ENCODE measurements around the gene C1orf167. TPM values are rescaled to one million over a fixed set of nuclear protein-coding genes. Genes with fewer than 3 reads are reported as not detected.

The C1orf167 gene
- total RNA-seq, 4 donors from 2014 or later = 1.00 to 1.4 TPM; not detected in 2

- Histone ChIP-seq H3K4me1 (no peaks in the 10 kb centered on the region), H3K27me3 (no peaks in the 10 kb centered on the region), H3K36me3 (no peaks in the 10 kb centered on the region), H3K9me3 (no peaks in the 10 kb centered on the region), H3K27ac (no peak overlapping the region), H3K4me3 (no peak overlapping the region)
- ATAC-seq (no peak), DNase-seq (no peak)
- in situ Hi-C loops (cut with MboI; ENCODE audit: low sequenced_read_pairs in 4 of 4) (no loop called here), intact Hi-C loops (cut with DNase I; ENCODE audit: low total_unique reads) (no loop called here)
- TF ChIP-seq, protein P1, sequence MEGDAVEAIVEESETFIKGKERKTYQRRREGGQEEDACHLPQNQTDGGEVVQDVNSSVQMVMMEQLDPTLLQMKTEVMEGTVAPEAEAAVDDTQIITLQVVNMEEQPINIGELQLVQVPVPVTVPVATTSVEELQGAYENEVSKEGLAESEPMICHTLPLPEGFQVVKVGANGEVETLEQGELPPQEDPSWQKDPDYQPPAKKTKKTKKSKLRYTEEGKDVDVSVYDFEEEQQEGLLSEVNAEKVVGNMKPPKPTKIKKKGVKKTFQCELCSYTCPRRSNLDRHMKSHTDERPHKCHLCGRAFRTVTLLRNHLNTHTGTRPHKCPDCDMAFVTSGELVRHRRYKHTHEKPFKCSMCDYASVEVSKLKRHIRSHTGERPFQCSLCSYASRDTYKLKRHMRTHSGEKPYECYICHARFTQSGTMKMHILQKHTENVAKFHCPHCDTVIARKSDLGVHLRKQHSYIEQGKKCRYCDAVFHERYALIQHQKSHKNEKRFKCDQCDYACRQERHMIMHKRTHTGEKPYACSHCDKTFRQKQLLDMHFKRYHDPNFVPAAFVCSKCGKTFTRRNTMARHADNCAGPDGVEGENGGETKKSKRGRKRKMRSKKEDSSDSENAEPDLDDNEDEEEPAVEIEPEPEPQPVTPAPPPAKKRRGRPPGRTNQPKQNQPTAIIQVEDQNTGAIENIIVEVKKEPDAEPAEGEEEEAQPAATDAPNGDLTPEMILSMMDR (IDR thresholded peaks at IDR 0.05 in 4 of 5, conservative IDR thresholded peaks at IDR 0.05 in 1 of 5) = no peak
- TF ChIP-seq POLR2A (IDR thresholded peaks at IDR 0.05) = no peak
Measured at GRCh38 chr1:11774753-11775152, 12.8 kb downstream of the C1orf167 start.

DNA sequence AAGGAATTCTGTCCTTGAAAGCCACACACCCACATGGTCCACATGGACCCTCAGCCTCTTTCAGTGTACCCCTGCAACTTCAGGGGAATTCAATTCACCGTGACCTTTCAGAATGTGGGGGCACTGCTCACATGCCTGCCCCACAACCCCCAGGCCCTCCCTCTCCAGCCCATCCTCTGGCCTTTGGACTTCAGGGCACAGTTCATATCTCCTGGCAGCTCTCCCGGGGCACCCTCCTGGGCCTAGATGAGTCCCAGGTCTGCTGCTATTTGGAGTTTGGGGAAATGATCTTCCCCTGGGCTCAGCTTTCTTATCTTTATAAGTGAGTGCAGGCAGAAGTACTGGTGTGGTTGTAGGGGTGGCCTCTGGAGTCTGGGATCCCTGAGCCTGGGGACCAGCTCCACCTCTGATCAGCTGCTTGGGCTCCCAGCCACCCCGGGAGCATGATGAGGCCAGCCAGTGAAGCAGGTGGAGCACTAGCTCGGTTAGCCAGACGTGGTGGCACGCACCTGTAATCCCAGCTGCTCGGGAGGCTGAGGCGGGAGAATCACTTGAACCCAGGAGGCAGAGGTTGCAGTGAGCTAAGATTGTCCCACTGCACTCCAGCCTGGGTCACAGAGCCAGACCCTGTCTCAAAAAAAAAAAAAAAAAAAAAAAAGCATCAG, 15.8 kb downstream of the C1orf167 start:
- DNase-seq (no peak), ATAC-seq (no peak)
- TF ChIP-seq POLR2A (IDR thresholded peaks at IDR 0.05) = no peak
- TF ChIP-seq, protein P1 (IDR thresholded peaks at IDR 0.05 in 4 of 5, conservative IDR thresholded peaks at IDR 0.05 in 1 of 5) = no peak
- Histone ChIP-seq H3K27ac (no peak overlapping the region), H3K4me3 (no peak overlapping the region), H3K4me1 (no peaks in the 10 kb centered on the region), H3K27me3 (no peaks in the 10 kb centered on the region), H3K36me3 (no peaks in the 10 kb centered on the region), H3K9me3 (no peaks in the 10 kb centered on the region)
- intact Hi-C loops (cut with DNase I; ENCODE audit: low total_unique reads) = no loop called here
- in situ Hi-C loops (cut with MboI; ENCODE audit: low sequenced_read_pairs in 4 of 4) = no loop called here

- Histone ChIP-seq H3K36me3 (no peaks in the 10 kb centered on the region), H3K4me1 (no peaks in the 10 kb centered on the region), H3K4me3 (no peak overlapping the region), H3K27me3 (no peaks in the 10 kb centered on the region), H3K9me3 (no peaks in the 10 kb centered on the region), H3K27ac (no peak overlapping the region)
- intact Hi-C loops (cut with DNase I; ENCODE audit: low total_unique reads) = no loop called here
- DNase-seq (no peak), ATAC-seq (no peak)
- in situ Hi-C loops (cut with MboI; ENCODE audit: low sequenced_read_pairs in 4 of 4) = no loop called here
- TF ChIP-seq, protein P1 (IDR thresholded peaks at IDR 0.05 in 4 of 5, conservative IDR thresholded peaks at IDR 0.05 in 1 of 5) = no peak
- TF ChIP-seq POLR2A (IDR thresholded peaks at IDR 0.05) = no peak
Measured at GRCh38 chr1:11778336-11778735, 16.3 kb downstream of the C1orf167 start.

DNA sequence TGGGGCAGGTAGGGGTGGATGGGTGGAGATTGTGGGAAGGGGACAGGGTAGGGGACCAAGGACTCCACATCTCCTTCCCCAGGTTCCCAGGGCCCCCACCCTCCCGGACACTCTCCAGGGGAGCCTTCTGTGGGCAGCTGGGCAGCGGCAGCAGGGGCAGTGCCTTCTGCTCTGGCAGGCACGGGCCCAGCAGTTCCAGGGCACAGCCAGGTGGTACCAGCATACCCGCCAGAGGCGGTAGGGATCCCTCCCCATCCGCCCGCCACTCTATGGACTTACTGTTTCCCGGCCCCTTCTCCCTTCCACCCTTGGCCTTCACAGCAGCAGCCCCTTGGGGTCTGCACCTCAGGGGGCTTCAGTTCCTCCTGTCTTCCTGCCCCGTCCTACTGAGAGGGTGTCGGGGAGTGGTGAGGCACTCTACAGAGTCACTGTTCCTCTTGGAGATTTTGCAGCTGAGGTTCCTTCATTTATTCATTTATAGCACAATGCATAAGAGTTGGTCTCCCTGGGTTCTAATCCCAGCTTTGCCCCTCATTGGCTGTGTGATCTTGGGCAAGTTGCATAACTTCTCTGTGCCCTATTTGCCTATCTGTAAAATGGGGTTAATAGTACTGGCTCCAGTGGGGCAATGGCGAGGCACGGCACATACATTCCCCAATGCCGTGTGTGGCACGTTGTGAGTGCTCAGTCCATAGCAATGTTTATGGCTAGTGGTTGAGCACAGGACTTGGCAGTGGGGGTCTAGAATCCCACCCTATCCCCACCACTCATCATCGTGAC, 17.0 kb downstream of the C1orf167 start:
- in situ Hi-C loops (cut with MboI; ENCODE audit: low sequenced_read_pairs in 4 of 4) = no loop called here
- H3K4me1 ChIP-seq = no peaks in the 10 kb centered on the region
- H3K27me3 ChIP-seq = no peaks in the 10 kb centered on the region
- H3K36me3 ChIP-seq = no peaks in the 10 kb centered on the region
- intact Hi-C loops (cut with DNase I; ENCODE audit: low total_unique reads) = no loop called here
- no peak overlapping the region for H3K27ac ChIP-seq
- TF ChIP-seq, protein P1 (IDR thresholded peaks at IDR 0.05 in 4 of 5, conservative IDR thresholded peaks at IDR 0.05 in 1 of 5) = no peak
- no peak for TF ChIP-seq POLR2A (IDR thresholded peaks at IDR 0.05)
- ATAC-seq = no peak
- H3K9me3 ChIP-seq = no peaks in the 10 kb centered on the region
- DNase-seq = no peak
- no peak overlapping the region for H3K4me3 ChIP-seq

Measured in gastrocnemius medialis (tissue), 4 donors.